K562 (cell line): ENCODE data around the gene UCN. TPM values are rescaled to one million over a fixed set of nuclear protein-coding genes. Genes with fewer than 3 reads are reported as not detected.

Experiments
- ARID1B ChIP-seq: fragments of 450-650 bp; IDR thresholded peaks from 2 replicates; pipeline ENCODE4 v1.6.1; 2016; ENCODE audit warnings: antibody characterized with exemption, mild to moderate bottlenecking, inconsistent platforms
- ATF1 ChIP-seq, 2 experiments: fragments of 450-650 bp in 1 of 2; IDR thresholded peaks; 2 replicates each; pipeline ENCODE4 v1.6.1; 2016; ENCODE audit warnings: missing compliant biosample characterization in 1 of 2, missing genetic modification characterization in 1 of 2
- CBFA2T2 ChIP-seq: fragments of 450-650 bp; conservative IDR thresholded peaks from 2 replicates; pipeline ENCODE4 v1.6.1; 2017; ENCODE audit warnings: mild to moderate bottlenecking
- DPF2 ChIP-seq: fragments of 450-650 bp; IDR thresholded peaks from 2 replicates; pipeline ENCODE4 v1.6.1; 2016
- ELK3 ChIP-seq: fragments of 450-650 bp; formaldehyde crosslinking; IDR thresholded peaks from 2 replicates; pipeline ENCODE4 v1.4.0; 2020; ENCODE audit warnings: mild to moderate bottlenecking
- FOXP1 ChIP-seq: sonication (generic); formaldehyde crosslinking; IDR thresholded peaks from 2 replicates; pipeline ENCODE4 v1.8.0; 2022; ENCODE audit warnings: mild to moderate bottlenecking, missing genetic modification reagents
- HDAC1 ChIP-seq, 2 experiments: fragments of 450-650 bp; IDR thresholded peaks; 2 replicates each; pipeline ENCODE4 v1.6.1; 2016 to 2017; ENCODE audit warnings: inconsistent platforms in 1 of 2, mild to moderate bottlenecking in 1 of 2, moderate library complexity in 1 of 2
- JUND ChIP-seq, 2 experiments: IDR thresholded peaks; 2 replicates in 1 of 2; 3 replicates in 1 of 2; pipeline ENCODE4 v1.6.1; 2011; ENCODE audit warnings: borderline replicate concordance in 2 of 2, low read depth in 2 of 2, low read length in 2 of 2, improper control_type of control experiment in 1 of 2, missing biosample characterization in 1 of 2, missing genetic modification characterization in 1 of 2, missing genetic modification reagents in 1 of 2
- KDM1A ChIP-seq, 2 experiments: fragments of 450-650 bp; IDR thresholded peaks; 2 replicates each; pipeline ENCODE4 v1.6.1; 2016; ENCODE audit warnings: mild to moderate bottlenecking in 2 of 2
- MEF2A ChIP-seq: IDR thresholded peaks from 2 replicates; pipeline ENCODE4 v1.6.1; 2011; ENCODE audit warnings: low read depth, mild to moderate bottlenecking, low read length, moderate library complexity; ENCODE audit not compliant: control insufficient read depth
- MEF2D ChIP-seq: conservative IDR thresholded peaks from 2 replicates; pipeline ENCODE4 v1.6.1; 2016; ENCODE audit warnings: low read depth, missing genetic modification characterization, missing compliant biosample characterization
- MTA3 ChIP-seq: fragments of 450-650 bp; formaldehyde crosslinking; IDR thresholded peaks from 2 replicates; pipeline ENCODE4 v1.6.1; 2017; ENCODE audit warnings: mild to moderate bottlenecking, borderline replicate concordance
- PBX2 ChIP-seq, 2 experiments: IDR thresholded peaks in 1 of 2; conservative IDR thresholded peaks in 1 of 2; 2 replicates each; pipeline ENCODE4 v1.6.1; 2016; ENCODE audit warnings: low read depth in 2 of 2, mild to moderate bottlenecking in 1 of 2, missing compliant biosample characterization in 1 of 2, missing genetic modification characterization in 1 of 2, moderate library complexity in 1 of 2
- PHTF2 ChIP-seq: fragments of 250-450 bp; sonication (Bioruptor Pico); IDR thresholded peaks from 2 replicates; pipeline ENCODE4 v1.5.0; 2021; ENCODE audit warnings: mild to moderate bottlenecking
- RAD21 ChIP-seq, 2 experiments: fragments of 250-450 bp in 1 of 2; fragments of 450-650 bp in 1 of 2; sonication (Bioruptor Pico) in 1 of 2; formaldehyde crosslinking in 1 of 2; IDR thresholded peaks in 1 of 2; conservative IDR thresholded peaks in 1 of 2; 2 replicates each; pipeline versions ENCODE4 v1.4.0 to v1.8.0; 2020 to 2022; ENCODE audit warnings: mild to moderate bottlenecking in 2 of 2, moderate library complexity in 1 of 2
- RNF2 ChIP-seq: sonication (generic); IDR thresholded peaks from 2 replicates; pipeline ENCODE4 v1.6.1; 2016
- TCF3 ChIP-seq: sonication (generic); formaldehyde crosslinking; IDR thresholded peaks from 2 replicates; pipeline ENCODE4 v1.4.0; 2020; ENCODE audit warnings: mild to moderate bottlenecking, missing genetic modification reagents
- TEAD4 ChIP-seq, 2 experiments: sonication (generic) in 1 of 2; formaldehyde crosslinking in 1 of 2; IDR thresholded peaks; 2 replicates each; pipeline versions ENCODE4 v1.6.1 to v1.8.0; 2012 to 2022; ENCODE audit warnings: borderline replicate concordance in 1 of 2, inconsistent platforms in 1 of 2, low read length in 1 of 2, mild to moderate bottlenecking in 1 of 2, missing genetic modification reagents in 1 of 2
- TFAP4 ChIP-seq: sonication (generic); formaldehyde crosslinking; IDR thresholded peaks from 2 replicates; pipeline ENCODE4 v1.8.0; 2022; ENCODE audit warnings: missing genetic modification reagents, mild to moderate bottlenecking, moderate library complexity, borderline replicate concordance
- ZFX ChIP-seq: sonication (generic); formaldehyde crosslinking; IDR thresholded peaks from 2 replicates; pipeline ENCODE4 v1.8.0; 2022; ENCODE audit warnings: mild to moderate bottlenecking, missing genetic modification reagents, moderate library complexity
- ZNF507 ChIP-seq: conservative IDR thresholded peaks from 2 replicates; pipeline ENCODE4 v1.6.1; 2017; ENCODE audit warnings: missing genetic modification characterization, missing compliant biosample characterization
- ZNF780A ChIP-seq: fragments of 250-450 bp; sonication (Bioruptor Pico); IDR thresholded peaks from 2 replicates; pipeline ENCODE4 v1.5.0; 2021; ENCODE audit warnings: mild to moderate bottlenecking
- polyA plus RNA-seq, 8 experiments: library from polyadenylated mRNA; depleted of rRNA in 4 of 8; stranded (reverse) in 5 of 8; unstranded in 3 of 8; fragments of >200 nt; fragmentation: Nextera tagmentation in 2 of 8; fragmentation: Illumina TruSeq in 1 of 8; extraction: Ambion mirVana in 2 of 8; extraction: Trizol in 1 of 8; gene quantifications; 2 replicates each; pipeline versions ENCODE4 v1.2.1 to v1.2.3, GENCODE V29; 2011 to 2014; ENCODE audit warnings: inconsistent platforms in 1 of 8, missing spikeins in 1 of 8
- total RNA-seq, 7 experiments: library from RNA; depleted of rRNA in 6 of 7; stranded (reverse); fragments of >200 nt in 6 of 7; fragmentation: Illumina TruSeq in 2 of 7; extraction: Trizol in 2 of 7; gene quantifications; 2 replicates each; pipeline versions ENCODE4 v1.2.1 to v1.2.3, GENCODE V29; 2011 to 2021; ENCODE audit warnings: low replicate concordance in 1 of 7

The UCN gene
- total and polyA plus RNA-seq, 9 of the 15 experiments (the other 6 are each of a cell fraction or from before 2014, with no cell fraction given), result 0.10 to 2.7 (median 0.43) TPM

GRCh38 chr2:27271631-27272340, 36.5 kb downstream of the UCN start (continued):
- TF ChIP-seq PBX2 (CRISPR knock-in tag; IDR thresholded peaks at IDR 0.05; ENCODE audit: low read depth) (no peak), PBX2 (tag; conservative IDR thresholded peaks at IDR 0.05; ENCODE audit: low read depth) (peak; percentile 56; the same call in 1 of the 2 replicates), HDAC1 (IDR thresholded peaks at IDR 0.05) (peak in 1 of 2 experiments; percentile 80; a peak in 2 of 4 replicates), ZNF507 (tag) (peak; percentile 68), KDM1A (IDR thresholded peaks at IDR 0.05) (peak; percentile 83 to 91), MEF2A (peak; percentile 75; the same call in 1 of the 2 replicates), TFAP4 (CRISPR knock-in tag) (0 out of 2 replicates have a peak, but pooled peaks have one; percentile 7), FOXP1 (CRISPR knock-in tag) (no peak), RAD21 (CRISPR knock-in tag; conservative IDR thresholded peaks at IDR 0.05 in 1 of 2, IDR thresholded peaks at IDR 0.05 in 1 of 2) (0 out of 4 replicates have a peak, but pooled peaks of 1 of the 2 experiments have one; percentile 3), MTA3 (peak; percentile 41; the same call in 1 of the 2 replicates), DPF2 (0 out of 2 replicates have a peak, but pooled peaks have one; percentile 65), CBFA2T2 (peak; percentile 51; the same call in 1 of the 2 replicates), ARID1B (peak; percentile 62; the same call in 1 of the 2 replicates), JUND (IDR thresholded peaks at IDR 0.05; ENCODE audit: borderline replicate concordance, low read depth, low read length) (peak; percentile 31; the same call in 1 of the 2 replicates), JUND (tag; IDR thresholded peaks at IDR 0.05; ENCODE audit: borderline replicate concordance, low read depth, low read length) (no peak; the same call in 2 of the 3 replicates), ZNF780A (CRISPR knock-in tag) (no peak), ATF1 (CRISPR knock-in tag; IDR thresholded peaks at IDR 0.05) (no peak), ATF1 (tag; IDR thresholded peaks at IDR 0.05) (peak; percentile 28; the same call in 1 of the 2 replicates), TCF3 (peak; percentile 51; the same call in 1 of the 2 replicates), ZFX (CRISPR knock-in tag) (peak; percentile 43), MEF2D (peak; percentile 70; the same call in 1 of the 2 replicates), RNF2 (0 out of 2 replicates have a peak, but pooled peaks have one; percentile 52), TEAD4 (IDR thresholded peaks at IDR 0.05; ENCODE audit: low read length) (peak; percentile 60), TEAD4 (CRISPR knock-in tag; IDR thresholded peaks at IDR 0.05; ENCODE audit: borderline replicate concordance) (no peak), ELK3 (CRISPR knock-in tag) (no peak), PHTF2 (CRISPR knock-in tag) (no peak)
